Epidermal melanocyte (primary cell): ENCODE measurements around the gene MYL12B.
"Not testable (repeated sequence)": the region's sequence is repeated elsewhere in the genome, so short reads cannot be mapped to it uniquely, and the experiment has no call there.

Experiments
- DNase-seq: peaks from one replicate; pipeline ENCODE4 v3.0.0; 2011; ENCODE audit warnings: low spot score; ENCODE audit not compliant: insufficient read length

The MYL12B gene

GRCh38 chr18:3262234-3263131 is 550 bp downstream of the MYL12B start:
- DNase-seq = no peak

- no peak for DNase-seq
Observed at GRCh38 chr18:3263132-3263700, 1.3 kb downstream of the MYL12B start.

GRCh38 chr18:3264362-3264761 is 2.4 kb downstream of the MYL12B start:
- DNase-seq = no peak

GRCh38 chr18:3265564-3266033 is 3.7 kb downstream of the MYL12B start:
- no peak for DNase-seq

GRCh38 chr18:3266062-3266608 is 4.2 kb downstream of the MYL12B start:
- DNase-seq = no peak

- no peak for DNase-seq
Observed at GRCh38 chr18:3268306-3268705, 6.4 kb downstream of the MYL12B start.

GRCh38 chr18:3269241-3269913 is 7.4 kb downstream of the MYL12B start:
- DNase-seq = no peak

GRCh38 chr18:3269914-3270299 is 8.0 kb downstream of the MYL12B start:
- no peak for DNase-seq

- no peak for DNase-seq
Observed at GRCh38 chr18:3273042-3273441, 11.1 kb downstream of the MYL12B start.

- DNase-seq = not testable (repeated sequence)
Observed at GRCh38 chr18:3277643-3278213, 15.8 kb downstream of the MYL12B start.

GRCh38 chr18:3279201-3280185 is 17.6 kb downstream of the MYL12B start:
- DNase-seq = no peak

- DNase-seq = peak; percentile 70
Observed at GRCh38 chr18:3281456-3282400, 19.8 kb downstream of the MYL12B start.

GRCh38 chr18:3283253-3283863 is 21.4 kb downstream of the MYL12B start:
- DNase-seq = no peak

GRCh38 chr18:3283908-3284307 is 22.0 kb downstream of the MYL12B start:
- no peak for DNase-seq

GRCh38 chr18:3284501-3284900 is 22.6 kb downstream of the MYL12B start:
- no peak for DNase-seq

GRCh38 chr18:3286159-3286558 is 24.2 kb downstream of the MYL12B start:
- no peak for DNase-seq

GRCh38 chr18:3293196-3293951 is 31.4 kb downstream of the MYL12B start:
- DNase-seq = no peak

GRCh38 chr18:3294435-3295080 is 32.6 kb downstream of the MYL12B start:
- no peak for DNase-seq
